Pons (tissue), 1 donor: Measurements from ENCODE around the gene GATAD2A.
A peak's percentile ranks its signal among the peaks of the same experiment; 100 is the strongest.
"Not testable (repeated sequence)": the region's sequence is repeated elsewhere in the genome, so short reads cannot be mapped to it uniquely, and the experiment has no call there.

Source experiments
- DNase-seq: peaks from one replicate; pipeline ENCODE4 v3.0.0-alpha.2; 2016; ENCODE audit warnings: low spot score

The GATAD2A gene

GRCh38 chr19:19468424-19469050 lies 63.1 kb downstream of the GATAD2A start:
- DNase-seq = no peak

GRCh38 chr19:19470579-19470978 lies 65.1 kb downstream of the GATAD2A start:
- DNase-seq = no peak

- no peak for DNase-seq
Observed at GRCh38 chr19:19471682-19472081, 66.2 kb downstream of the GATAD2A start.

GRCh38 chr19:19472106-19472505 lies 66.6 kb downstream of the GATAD2A start:
- not testable (repeated sequence) for DNase-seq

GRCh38 chr19:19475015-19475765 lies 69.7 kb downstream of the GATAD2A start:
- DNase-seq = no peak

- DNase-seq = no peak
Observed at GRCh38 chr19:19475849-19476828, 70.7 kb downstream of the GATAD2A start.

- DNase-seq = no peak
Observed at GRCh38 chr19:19477705-19478383, 72.4 kb downstream of the GATAD2A start.

GRCh38 chr19:19480688-19481087 lies 75.2 kb downstream of the GATAD2A start:
- DNase-seq = no peak

GRCh38 chr19:19482809-19483596 lies 77.5 kb downstream of the GATAD2A start:
- DNase-seq = no peak

GRCh38 chr19:19485161-19485997 lies 79.9 kb downstream of the GATAD2A start:
- DNase-seq = no peak

- DNase-seq = no peak
Observed at GRCh38 chr19:19485998-19486290, 80.5 kb downstream of the GATAD2A start.

- DNase-seq = no peak
Observed at GRCh38 chr19:19486343-19487076, 81.0 kb downstream of the GATAD2A start.

- no peak for DNase-seq
Observed at GRCh38 chr19:19487077-19487949, 81.8 kb downstream of the GATAD2A start.

- DNase-seq = no peak
Observed at GRCh38 chr19:19487950-19488874, 82.7 kb downstream of the GATAD2A start.

- DNase-seq = peak; percentile 87
Observed at GRCh38 chr19:19488875-19489690, 83.6 kb downstream of the GATAD2A start.

GRCh38 chr19:19489804-19490204 lies 84.3 kb downstream of the GATAD2A start:
- DNase-seq = no peak
